ENCODE data around the gene DDX46.
"Not testable (repeated sequence)": the region's sequence is repeated elsewhere in the genome, so short reads cannot be mapped to it uniquely, and the experiment has no call there.

DDX46 gene

DNA sequence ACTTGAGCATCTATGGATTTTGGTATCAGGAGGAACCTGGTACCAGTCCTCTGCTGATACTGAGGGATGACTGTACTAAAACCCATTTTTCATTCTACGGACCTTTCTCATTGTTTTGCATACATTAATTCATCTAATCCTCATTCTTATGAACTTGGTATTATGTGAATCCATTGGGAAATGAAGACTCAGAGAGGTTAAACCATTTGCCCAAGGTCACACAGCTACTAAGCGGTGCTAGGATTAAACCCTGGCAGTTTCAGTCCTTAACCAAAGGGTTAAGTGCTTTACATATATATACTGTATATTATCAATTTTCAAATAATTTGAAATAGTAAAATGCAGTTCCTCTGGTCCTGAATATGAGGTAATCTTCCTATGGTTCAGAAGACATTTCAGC is 16.4 kb upstream of the DDX46 start:
- DNase-seq, result no peak
- TF ChIP-seq POLR2A (IDR thresholded peaks at IDR 0.05; ENCODE audit: low read length), result no peak
- TF ChIP-seq GATA1 (IDR thresholded peaks at IDR 0.05; ENCODE audit: low read depth, low read length), result no peak

DNA sequence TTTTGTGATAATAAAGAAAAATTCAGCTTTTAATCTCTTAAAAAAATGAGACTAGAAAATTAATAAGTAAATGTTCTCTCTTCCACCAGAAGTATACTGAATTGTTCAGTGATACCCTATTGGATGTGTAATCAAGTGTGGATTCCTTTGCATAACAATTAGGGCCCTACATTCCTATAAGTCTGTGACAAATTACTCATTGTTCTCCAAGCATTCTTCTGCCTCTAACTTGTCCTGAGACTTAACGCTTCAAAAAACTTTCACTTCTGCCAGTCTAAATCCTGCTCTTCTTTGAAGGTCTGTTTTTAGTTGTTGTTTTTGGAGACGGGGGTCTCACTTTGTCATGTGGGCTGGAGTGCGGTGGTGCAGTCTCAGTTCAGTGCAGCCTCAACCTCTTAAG is 9.2 kb upstream of the DDX46 start:
- no peak for DNase-seq
- TF ChIP-seq POLR2A (IDR thresholded peaks at IDR 0.05; ENCODE audit: low read length), result no peak

GRCh38 chr5:134758176-134758503 is 439 bp upstream of the DDX46 start:
- TF ChIP-seq GATA1 (IDR thresholded peaks at IDR 0.05; ENCODE audit: low read depth, low read length), result no peak
- no peak for TF ChIP-seq POLR2A (IDR thresholded peaks at IDR 0.05; ENCODE audit: low read length)

GRCh38 chr5:134767528-134768291 is 9.1 kb downstream of the DDX46 start:
- DNase-seq, result not testable (repeated sequence)

More at GRCh38 chr5:134758176-134758503, 439 bp upstream of the DDX46 start:
- DNase-seq, result no peak

- DNase-seq, result no peak
- TF ChIP-seq GATA1 (IDR thresholded peaks at IDR 0.05; ENCODE audit: low read depth, low read length) (no peak), POLR2A (IDR thresholded peaks at IDR 0.05; ENCODE audit: low read length) (no peak)
Measured at GRCh38 chr5:134769206-134769605, 10.6 kb downstream of the DDX46 start.

DNA sequence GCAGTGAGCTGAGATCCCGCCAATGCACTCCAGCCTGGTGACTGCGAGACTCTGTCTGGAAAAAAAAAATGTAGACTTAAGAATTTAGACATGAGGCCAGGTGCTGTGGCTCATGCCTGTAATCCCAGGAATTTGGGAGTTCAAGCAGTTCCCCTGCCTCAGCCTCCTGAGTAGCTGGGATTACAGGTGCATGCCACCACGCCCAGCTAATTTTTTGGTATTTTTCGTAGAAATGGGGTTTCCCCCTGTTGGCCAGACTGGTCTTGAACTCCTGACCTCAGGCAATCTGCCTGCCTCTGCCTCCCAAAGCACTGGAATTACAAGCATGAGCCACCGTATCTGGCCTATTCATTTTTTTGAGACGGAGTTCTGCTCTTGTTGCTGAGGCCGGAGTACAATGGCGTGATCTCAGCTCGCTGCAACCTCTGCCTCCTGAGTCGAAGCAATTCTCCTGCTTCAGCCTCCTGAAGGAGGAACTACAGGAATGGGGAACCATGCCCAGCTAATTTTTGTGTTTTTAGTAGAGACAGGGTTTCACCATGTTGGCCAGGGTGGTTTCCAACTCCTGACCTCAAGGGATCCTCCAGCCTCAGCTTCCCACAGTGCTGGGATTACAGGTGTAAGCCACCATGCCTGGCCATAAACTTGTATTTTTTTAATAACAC is 14.0 kb downstream of the DDX46 start:
- DNase-seq, result no peak
- TF ChIP-seq GATA1 (IDR thresholded peaks at IDR 0.05; ENCODE audit: low read depth, low read length), result no peak
- no peak for TF ChIP-seq POLR2A (IDR thresholded peaks at IDR 0.05; ENCODE audit: low read length)

GRCh38 chr5:134777366-134777765 is 18.8 kb downstream of the DDX46 start:
- no peak for TF ChIP-seq GATA1 (IDR thresholded peaks at IDR 0.05; ENCODE audit: low read depth, low read length)
- no peak for TF ChIP-seq POLR2A (IDR thresholded peaks at IDR 0.05; ENCODE audit: low read length)
- no peak for DNase-seq

DNA sequence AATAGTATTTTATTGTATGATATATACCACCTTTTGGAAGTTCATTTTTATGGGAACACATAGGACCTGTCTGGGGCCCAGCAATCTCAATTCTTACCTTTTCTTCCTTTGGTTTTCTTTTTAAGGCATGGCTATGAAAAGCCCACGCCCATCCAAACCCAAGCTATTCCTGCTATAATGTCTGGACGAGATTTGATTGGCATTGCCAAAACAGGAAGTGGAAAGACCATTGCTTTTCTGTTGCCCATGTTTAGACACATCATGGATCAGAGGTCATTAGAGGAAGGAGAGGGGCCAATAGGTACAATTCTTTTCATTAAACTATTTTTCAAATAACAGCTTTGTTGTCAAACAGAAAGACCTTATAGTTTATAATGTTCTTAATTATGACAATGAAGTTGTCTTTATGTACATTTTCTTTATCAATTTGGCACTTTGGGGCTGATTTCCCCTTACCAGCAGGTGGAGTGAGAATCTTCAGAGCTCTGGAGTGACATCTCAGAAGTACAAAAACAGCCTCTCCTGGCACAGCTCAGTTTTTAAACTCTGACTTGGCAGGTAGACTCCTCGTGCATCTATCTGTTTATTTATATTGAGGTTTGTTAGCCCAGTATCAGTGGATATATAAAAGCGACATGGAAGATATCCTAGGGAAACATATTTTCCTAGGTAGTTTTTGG is 25.8 kb downstream of the DDX46 start:
- TF ChIP-seq POLR2A (IDR thresholded peaks at IDR 0.05; ENCODE audit: low read length) (no peak), GATA1 (IDR thresholded peaks at IDR 0.05; ENCODE audit: low read depth, low read length) (no peak)
- peak; percentile 15 to 44 for DNase-seq

- DNase-seq, result no peak
- TF ChIP-seq POLR2A (IDR thresholded peaks at IDR 0.05; ENCODE audit: low read length) (no peak), GATA1 (IDR thresholded peaks at IDR 0.05; ENCODE audit: low read depth, low read length) (no peak)
Measured at GRCh38 chr5:134784946-134785620, 26.5 kb downstream of the DDX46 start.

DNA sequence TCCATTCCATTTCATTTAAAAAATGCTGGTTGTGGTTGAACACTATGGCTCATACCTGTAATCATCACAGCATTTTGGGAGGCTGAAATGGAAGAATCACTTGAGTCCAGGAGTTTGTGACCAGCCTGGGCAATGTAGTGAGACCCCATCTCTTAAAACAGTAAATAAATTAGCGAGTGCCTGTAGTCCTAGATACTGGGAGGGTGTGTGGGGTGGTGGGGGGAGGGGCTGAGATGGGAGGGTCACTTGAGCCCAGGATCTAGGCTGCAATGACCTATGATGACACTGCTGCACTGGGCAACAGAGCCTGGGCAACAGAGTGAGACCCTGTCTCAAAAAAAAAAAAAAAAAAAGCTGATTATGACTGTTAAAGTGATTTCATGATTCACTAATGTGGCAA is 29.1 kb downstream of the DDX46 start:
- TF ChIP-seq GATA1 (IDR thresholded peaks at IDR 0.05; ENCODE audit: low read depth, low read length) (no peak), POLR2A (IDR thresholded peaks at IDR 0.05; ENCODE audit: low read length) (no peak)
- no peak for DNase-seq

GRCh38 chr5:134791580-134791979 is 33.0 kb downstream of the DDX46 start:
- no peak for DNase-seq
- TF ChIP-seq POLR2A (IDR thresholded peaks at IDR 0.05; ENCODE audit: low read length) (no peak), GATA1 (IDR thresholded peaks at IDR 0.05; ENCODE audit: low read depth, low read length) (no peak)

DNA sequence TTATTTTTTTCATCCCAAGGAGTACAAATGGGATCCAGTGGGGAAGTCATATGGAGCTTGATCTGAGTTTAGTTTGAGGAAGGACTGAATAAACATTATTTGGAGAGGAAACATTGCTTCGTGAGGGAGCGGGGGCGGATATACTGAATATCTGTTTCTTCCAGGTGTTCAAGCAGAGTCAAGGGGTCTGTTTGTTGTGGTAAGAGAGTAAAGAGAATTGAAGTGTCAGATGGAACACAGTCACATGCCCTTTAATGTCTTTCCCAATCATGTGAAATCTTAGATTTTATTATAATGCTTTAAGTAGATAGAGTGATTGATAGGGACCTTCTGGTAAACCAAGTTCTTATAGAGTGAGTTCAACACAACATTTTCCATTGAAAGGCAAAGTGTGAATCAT is 33.7 kb downstream of the DDX46 start:
- TF ChIP-seq GATA1 (IDR thresholded peaks at IDR 0.05; ENCODE audit: low read depth, low read length), result no peak
- no peak for TF ChIP-seq POLR2A (IDR thresholded peaks at IDR 0.05; ENCODE audit: low read length)
- no peak for DNase-seq

GRCh38 chr5:134793111-134793510 is 34.5 kb downstream of the DDX46 start:
- TF ChIP-seq GATA1 (IDR thresholded peaks at IDR 0.05; ENCODE audit: low read depth, low read length), result no peak
- no peak for TF ChIP-seq POLR2A (IDR thresholded peaks at IDR 0.05; ENCODE audit: low read length)
- no peak for DNase-seq

GRCh38 chr5:134794082-134794481 is 35.5 kb downstream of the DDX46 start:
- DNase-seq, result no peak
- TF ChIP-seq POLR2A (IDR thresholded peaks at IDR 0.05; ENCODE audit: low read length), result no peak
- no peak for TF ChIP-seq GATA1 (IDR thresholded peaks at IDR 0.05; ENCODE audit: low read depth, low read length)

All from erythroblast (primary cell).